Brain microvascular endothelial cell (primary cell): ENCODE data around the gene NDUFV3.
"Not testable (repeated sequence)": the region's sequence is repeated elsewhere in the genome, so short reads cannot be mapped to it uniquely, and the experiment has no call there.

Experiments
- DNase-seq: peaks from one replicate; pipeline ENCODE4 v3.0.0-alpha.2; 2020
- H3K27ac ChIP-seq: fragments of 250-450 bp; sonication (Bioruptor Pico); 2 replicates; pipeline ENCODE4 v1.5.1; 2020; ENCODE audit warnings: mild to moderate bottlenecking, moderate library complexity
- H3K27me3 ChIP-seq: fragments of 250-450 bp; sonication (Bioruptor Pico); replicated peaks from 2 replicates; pipeline ENCODE4 v1.5.1; 2020; ENCODE audit warnings: mild to moderate bottlenecking
- H3K36me3 ChIP-seq: fragments of 250-450 bp; sonication (Bioruptor Pico); replicated peaks from 2 replicates; pipeline ENCODE4 v1.5.1; 2020; ENCODE audit warnings: mild to moderate bottlenecking
- H3K4me3 ChIP-seq: 2 replicates; pipeline ENCODE4 v1.5.1; 2011; ENCODE audit warnings: low read depth, mild to moderate bottlenecking, control low read depth, low read length, moderate library complexity
- CTCF ChIP-seq: IDR thresholded peaks from 2 replicates; pipeline ENCODE4 v1.5.1; 2011; ENCODE audit warnings: low read depth, mild to moderate bottlenecking, moderate library complexity, low read length, control low read depth, inconsistent platforms; ENCODE audit errors: missing control alignments
- in situ Hi-C: cut with HindIII; loops from 2 replicates; pipeline ENCODE4 v1.10.0; 2017; ENCODE audit warnings: low sequenced_read_pairs, low pct_ligation_motif_present

NDUFV3 gene

GRCh38 chr21:42847726-42848125, 45.4 kb upstream of the NDUFV3 start:
- Histone ChIP-seq H3K36me3 (peaks cover 52% of the 10 kb centered on the region), H3K4me3 (no peak overlapping the region), H3K27ac (no peak overlapping the region), H3K27me3 (no peaks in the 10 kb centered on the region)
- DNase-seq: no peak
- in situ Hi-C loops: no loop called here
- TF ChIP-seq CTCF: no peak

- in situ Hi-C loops, H3K27me3 ChIP-seq, H3K27ac ChIP-seq, H3K4me3 ChIP-seq, DNase-seq: not testable (repeated sequence)
- H3K36me3 ChIP-seq: peaks cover 56% of the 10 kb centered on the region
Measured at GRCh38 chr21:42848144-42848931, 44.8 kb upstream of the NDUFV3 start.

GRCh38 chr21:42848932-42849758, 44.0 kb upstream of the NDUFV3 start:
- H3K4me3 ChIP-seq: no peak overlapping the region
- no peaks in the 10 kb centered on the region for H3K27me3 ChIP-seq
- H3K36me3 ChIP-seq: peaks cover 63% of the 10 kb centered on the region
- in situ Hi-C loops: no loop called here
- no peak for DNase-seq
- no peak for TF ChIP-seq CTCF
- H3K27ac ChIP-seq: no peak overlapping the region

- in situ Hi-C loops: no loop called here
- H3K27me3 ChIP-seq: no peaks in the 10 kb centered on the region
- no peak overlapping the region for H3K4me3 ChIP-seq
- no peak overlapping the region for H3K27ac ChIP-seq
- no peak for DNase-seq
- TF ChIP-seq CTCF: no peak
- peaks cover 60% of the 10 kb centered on the region for H3K36me3 ChIP-seq
Measured at GRCh38 chr21:42849759-42850412, 43.2 kb upstream of the NDUFV3 start.

GRCh38 chr21:42850463-42850862, 42.6 kb upstream of the NDUFV3 start:
- in situ Hi-C loops: no loop called here
- Histone ChIP-seq H3K4me3 (no peak overlapping the region), H3K36me3 (peaks cover 59% of the 10 kb centered on the region), H3K27me3 (no peaks in the 10 kb centered on the region), H3K27ac (no peak overlapping the region)
- DNase-seq: no peak
- no peak for TF ChIP-seq CTCF

- no peak overlapping the region for H3K4me3 ChIP-seq
- H3K27ac ChIP-seq: no peak overlapping the region
- DNase-seq: peak; percentile 5
- in situ Hi-C loops: no loop called here
- TF ChIP-seq CTCF: peak; percentile 62
- H3K36me3 ChIP-seq: peaks cover 61% of the 10 kb centered on the region
- H3K27me3 ChIP-seq: no peaks in the 10 kb centered on the region
Measured at GRCh38 chr21:42850866-42851391, 42.2 kb upstream of the NDUFV3 start.
